Right forelimb (tissue), 1 donor: Measurements from ENCODE around the gene NKIRAS1.
"Not testable (repeated sequence)": the region's sequence is repeated elsewhere in the genome, so short reads cannot be mapped to it uniquely, and the experiment has no call there.

ENCODE experiments used
- DNase-seq: peaks from one replicate; pipeline ENCODE4 v3.0.0-alpha.2; 2018

The NKIRAS1 gene

GRCh38 chr3:23895181-23895580 lies 21.6 kb downstream of the NKIRAS1 start:
- DNase-seq = no peak

- no peak for DNase-seq
Measured at GRCh38 chr3:23894254-23895061, 22.3 kb downstream of the NKIRAS1 start.

DNA sequence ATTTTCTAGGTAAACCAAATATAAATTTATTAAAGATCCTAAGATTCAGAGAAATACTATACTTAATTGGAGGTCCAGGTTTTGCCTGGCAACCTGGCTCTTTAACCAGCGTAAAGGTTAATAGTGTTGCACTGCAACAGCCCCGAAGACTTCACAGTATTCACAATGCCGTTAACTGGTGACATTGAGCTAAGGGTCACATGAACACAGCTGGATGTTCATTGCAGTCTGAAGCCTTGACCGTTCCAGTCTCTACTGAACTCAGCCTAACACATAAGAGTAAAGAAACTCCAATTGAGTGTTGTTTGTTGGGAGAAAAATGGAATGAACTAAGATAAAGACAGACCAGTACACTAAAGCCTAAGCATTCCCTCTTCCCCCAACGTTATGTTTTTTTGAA lies 26.8 kb downstream of the NKIRAS1 start:
- DNase-seq = no peak

DNA sequence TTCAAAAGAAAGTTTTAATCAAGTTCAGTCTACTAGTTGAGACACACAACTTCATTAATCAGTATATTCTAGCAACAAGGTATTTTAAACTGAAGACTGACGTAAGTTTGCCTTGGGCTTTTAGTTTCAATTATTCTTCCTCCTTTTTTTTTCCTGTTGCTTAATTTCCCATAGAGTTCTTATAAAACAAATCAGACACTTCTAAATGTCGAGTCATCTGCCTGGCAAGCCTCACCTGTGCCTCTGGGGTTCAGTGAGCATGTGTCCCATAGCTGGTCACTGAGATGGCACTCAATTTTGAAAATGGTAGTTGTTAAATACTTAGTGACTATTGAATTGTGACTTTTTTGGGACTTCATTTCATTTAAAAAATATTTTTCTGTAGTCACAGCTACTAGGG lies 27.4 kb downstream of the NKIRAS1 start:
- DNase-seq = no peak

- no peak for DNase-seq
Measured at GRCh38 chr3:23888617-23889228, 28.1 kb downstream of the NKIRAS1 start.

DNA sequence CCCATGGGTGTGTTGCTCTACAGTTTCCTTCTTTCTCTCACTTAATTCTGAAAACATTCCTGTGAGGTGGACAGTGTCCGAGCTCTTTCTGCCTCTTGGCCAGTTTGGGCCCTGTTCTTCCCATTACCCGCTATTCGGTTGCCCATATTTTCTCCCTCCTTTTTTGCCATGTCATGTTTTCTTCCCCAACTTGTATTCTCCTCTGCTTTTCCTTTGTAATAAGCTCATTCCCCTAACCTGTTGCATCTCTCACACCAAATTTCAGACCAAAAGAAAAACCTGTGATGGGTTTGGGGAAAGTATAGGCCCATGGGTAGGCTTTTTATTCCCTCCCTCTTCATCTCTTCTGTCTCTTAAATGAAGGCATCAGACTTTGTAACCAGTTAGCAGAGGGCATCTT lies 30.5 kb downstream of the NKIRAS1 start:
- no peak for DNase-seq

GRCh38 chr3:23885210-23885609 lies 31.6 kb downstream of the NKIRAS1 start:
- no peak for DNase-seq

DNA sequence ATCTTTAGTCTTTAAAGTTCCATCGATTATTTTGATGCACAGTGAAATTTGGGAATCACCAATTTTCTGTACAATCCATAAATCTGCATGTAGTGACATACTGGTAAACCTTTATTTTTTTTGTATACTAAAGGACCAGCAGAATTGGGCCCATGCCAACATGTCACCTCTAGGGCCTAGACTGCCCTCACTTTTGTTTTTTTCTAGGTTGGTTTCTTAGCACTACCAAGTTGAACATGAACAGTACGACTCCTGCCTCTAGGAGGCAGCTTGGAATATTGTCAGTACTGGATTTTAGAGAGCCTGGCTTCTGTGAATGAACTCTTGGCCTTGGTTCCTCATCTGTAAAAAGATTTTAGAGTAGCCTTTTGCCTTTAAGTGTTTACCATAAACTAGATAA lies 32.3 kb downstream of the NKIRAS1 start:
- DNase-seq = no peak

DNA sequence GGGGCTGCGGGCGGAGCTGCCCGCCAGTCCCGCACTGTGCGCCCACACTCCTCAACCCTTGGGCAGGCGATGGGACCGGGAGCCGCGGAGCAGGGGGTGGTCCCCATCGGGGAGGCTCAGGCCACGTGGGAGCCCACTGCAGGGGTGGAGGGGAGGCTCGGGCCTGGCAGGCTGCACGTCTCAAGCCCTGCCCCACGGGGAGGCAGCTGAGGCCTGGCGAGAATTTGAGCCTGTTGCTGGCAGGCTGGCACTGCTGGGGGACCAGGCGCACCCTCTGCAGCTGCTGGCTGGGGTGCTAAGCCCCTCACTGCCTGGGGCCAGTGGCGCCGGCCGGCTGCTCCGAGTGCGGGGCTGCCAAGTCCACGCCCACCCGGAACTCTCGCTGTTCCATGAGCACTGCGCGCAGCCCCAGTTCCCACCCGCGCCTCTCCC lies 34.3 kb downstream of the NKIRAS1 start:
- no peak for DNase-seq

DNA sequence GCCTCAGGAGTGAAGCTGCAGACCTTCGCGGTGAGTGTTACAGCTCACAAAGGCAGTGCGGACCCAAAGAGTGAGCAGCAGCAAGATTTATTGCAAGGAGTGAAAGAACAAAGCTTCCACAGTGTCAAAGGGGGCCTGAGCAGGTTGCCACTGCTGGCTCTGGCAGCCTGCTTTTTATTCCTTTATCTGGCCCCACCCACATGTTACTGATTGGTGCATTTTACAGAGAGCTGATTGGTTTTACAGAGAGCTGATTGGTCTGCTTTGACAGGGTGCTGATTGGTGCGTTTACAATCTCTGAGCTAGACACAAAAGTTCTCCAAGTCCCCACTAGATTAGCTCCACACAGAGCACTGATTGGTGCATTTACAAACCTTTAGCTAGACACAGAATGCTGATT lies 34.8 kb downstream of the NKIRAS1 start:
- DNase-seq = not testable (repeated sequence)

- no peak for DNase-seq
Measured at GRCh38 chr3:23880703-23881339, 36.0 kb downstream of the NKIRAS1 start.

DNA sequence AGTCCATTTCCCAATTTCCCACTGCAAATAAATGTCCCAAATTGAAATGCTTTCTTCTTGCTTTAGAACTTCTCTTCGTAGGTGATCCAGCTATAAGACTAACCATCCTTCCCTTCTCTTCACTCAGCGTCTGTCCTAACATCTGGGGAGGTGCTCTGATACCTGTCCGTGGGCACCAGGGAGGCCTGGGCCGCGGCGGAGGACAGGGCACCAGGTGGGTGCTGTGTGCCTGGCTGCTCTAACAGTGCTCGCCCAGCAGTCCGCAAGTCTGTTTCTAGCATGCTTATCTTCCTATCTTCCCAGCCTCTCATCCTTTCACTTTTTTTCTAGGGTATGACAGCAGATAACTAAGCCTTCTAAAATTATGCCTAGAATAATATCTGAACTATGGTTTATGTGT lies 37.3 kb downstream of the NKIRAS1 start:
- DNase-seq = no peak

- DNase-seq = no peak
Measured at GRCh38 chr3:23877329-23877980, 39.3 kb downstream of the NKIRAS1 start.

DNA sequence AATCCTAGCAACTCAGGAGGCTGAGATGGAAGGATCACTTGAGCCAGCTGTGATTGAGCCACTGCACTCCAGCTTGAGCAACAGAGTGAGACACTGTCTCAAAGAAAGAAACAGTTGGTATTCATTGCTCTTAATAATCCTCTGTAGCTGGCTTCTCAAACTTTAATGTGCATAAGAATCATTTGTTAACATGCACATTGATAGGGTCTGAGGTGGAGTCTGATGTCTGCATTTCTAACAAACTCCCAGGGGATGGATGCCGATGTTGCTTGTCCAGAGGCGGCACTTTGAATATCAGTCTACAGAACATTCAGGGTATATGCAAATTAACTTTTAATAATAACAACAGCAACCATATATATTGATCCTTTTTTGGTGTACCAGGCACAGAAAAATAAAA lies 39.9 kb downstream of the NKIRAS1 start:
- no peak for DNase-seq

- no peak for DNase-seq
Measured at GRCh38 chr3:23875113-23875725, 41.6 kb downstream of the NKIRAS1 start.

DNA sequence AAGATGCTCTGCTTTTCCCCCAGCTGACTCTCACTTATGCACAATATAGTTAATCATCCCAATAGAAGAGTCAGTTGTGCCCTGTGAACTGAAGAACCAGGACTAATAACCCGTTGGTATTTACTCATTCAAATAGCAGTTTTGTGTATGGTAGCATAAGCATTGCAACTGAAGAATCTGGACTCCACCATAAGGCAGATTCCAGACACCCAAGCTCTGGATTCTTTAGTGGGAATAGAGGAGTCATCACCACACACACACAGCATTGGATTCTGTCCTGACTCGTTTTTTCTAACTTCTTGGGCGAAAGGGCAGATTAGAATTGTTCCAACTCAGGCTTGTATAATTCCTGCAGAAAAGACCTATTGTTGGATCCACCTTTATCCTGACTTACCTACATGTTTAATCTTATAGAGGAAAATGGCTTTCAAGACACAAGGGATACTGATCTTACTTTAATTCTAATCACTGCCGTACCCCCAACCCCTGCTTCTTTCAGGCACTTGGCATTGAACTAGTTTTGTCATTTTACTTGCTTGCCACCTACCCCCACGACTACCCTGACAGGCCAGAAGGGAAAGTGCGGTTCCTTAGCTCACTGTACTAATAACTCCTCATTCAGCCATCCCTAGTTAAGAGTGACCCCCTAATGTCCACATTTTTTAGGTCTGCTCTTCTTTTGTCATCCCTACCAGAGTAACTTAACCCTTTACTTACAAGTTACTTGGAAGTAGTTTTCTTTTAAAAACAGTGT lies 42.3 kb downstream of the NKIRAS1 start:
- no peak for DNase-seq

GRCh38 chr3:23873941-23874340 lies 42.8 kb downstream of the NKIRAS1 start:
- no peak for DNase-seq

- DNase-seq = no peak
Measured at GRCh38 chr3:23872330-23872729, 44.5 kb downstream of the NKIRAS1 start.

- not testable (repeated sequence) for DNase-seq
Measured at GRCh38 chr3:23871361-23871760, 45.4 kb downstream of the NKIRAS1 start.

GRCh38 chr3:23870663-23871043 lies 46.1 kb downstream of the NKIRAS1 start:
- not testable (repeated sequence) for DNase-seq

DNA sequence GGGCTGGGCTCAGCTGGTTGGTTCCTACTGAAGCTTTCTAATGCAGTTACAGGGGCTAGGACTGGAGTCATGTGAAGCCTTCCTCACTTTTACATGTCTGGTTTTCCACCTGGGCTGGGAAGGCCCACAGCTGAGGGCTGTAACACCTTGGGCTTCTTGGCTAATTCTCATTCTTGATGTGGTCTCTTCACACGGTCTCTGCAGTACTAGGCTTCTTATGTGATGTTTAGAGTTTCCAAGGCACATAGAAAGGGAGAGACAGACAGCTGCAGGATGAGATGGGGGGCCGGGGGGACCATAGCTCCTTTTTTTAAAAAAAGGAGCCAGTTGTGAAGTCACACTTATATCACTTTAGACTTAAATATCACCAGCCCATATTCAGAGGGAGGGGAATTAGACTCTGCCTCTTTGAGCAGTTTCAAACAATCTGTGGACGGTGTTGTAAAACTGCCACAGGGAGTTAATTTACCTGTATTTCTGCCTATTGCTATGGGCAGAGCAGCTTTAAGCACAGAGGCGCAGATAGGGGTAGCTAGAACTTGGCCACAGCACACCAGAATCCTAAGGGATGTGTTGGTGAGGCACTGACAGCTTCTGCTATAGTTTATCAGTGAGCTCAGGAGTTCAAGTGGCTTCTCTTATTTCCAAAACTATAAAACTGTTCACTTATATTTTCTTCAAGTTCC lies 46.7 kb downstream of the NKIRAS1 start:
- no peak for DNase-seq

GRCh38 chr3:23867838-23868237 lies 49.0 kb downstream of the NKIRAS1 start:
- DNase-seq = no peak
